ENCODE data around the gene OR2T10.
"Not testable (repeated sequence)": the region's sequence is repeated elsewhere in the genome, so short reads cannot be mapped to it uniquely, and the experiment has no call there.

OR2T10 gene

DNA sequence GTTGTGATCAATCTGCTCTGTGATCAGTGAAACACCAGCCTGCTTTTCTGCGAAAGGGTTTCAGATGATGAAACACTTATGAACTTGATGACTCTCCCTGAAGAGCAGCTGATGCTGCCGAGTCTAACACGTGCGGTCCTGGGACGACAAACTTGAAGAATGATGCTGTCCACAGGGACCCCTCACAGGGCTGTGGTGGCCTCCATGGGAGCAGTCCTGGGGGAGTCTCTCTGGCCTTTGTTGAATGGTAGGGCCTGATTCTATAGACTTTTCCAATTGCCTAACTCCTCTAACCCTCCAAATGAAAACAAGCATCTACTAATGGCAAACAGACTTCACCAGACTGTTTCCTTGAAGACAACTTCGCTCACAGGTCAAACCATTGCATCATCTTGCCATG lies at the start of gene OR2T10:
Gene OR2T10, minus strand, starts transcription at position 112 of the 400 bp plus-strand sequence. CDS start 3,932 bp downstream, outside the sequence.
- no peak for DNase-seq

- DNase-seq: not testable (repeated sequence)
These were observed 47.7 kb upstream of the OR2T10 start, which contains the start of gene OR2T35 for GRCh38 chr1:248645178-248645577. Gene OR2T35 (minus strand): TSS chr1:248645278. CDS start chr1:248639258, 6,020 bp downstream.

- not testable (repeated sequence) for DNase-seq
These were observed 45.6 kb upstream of the OR2T10 start for GRCh38 chr1:248642971-248643651.

DNA sequence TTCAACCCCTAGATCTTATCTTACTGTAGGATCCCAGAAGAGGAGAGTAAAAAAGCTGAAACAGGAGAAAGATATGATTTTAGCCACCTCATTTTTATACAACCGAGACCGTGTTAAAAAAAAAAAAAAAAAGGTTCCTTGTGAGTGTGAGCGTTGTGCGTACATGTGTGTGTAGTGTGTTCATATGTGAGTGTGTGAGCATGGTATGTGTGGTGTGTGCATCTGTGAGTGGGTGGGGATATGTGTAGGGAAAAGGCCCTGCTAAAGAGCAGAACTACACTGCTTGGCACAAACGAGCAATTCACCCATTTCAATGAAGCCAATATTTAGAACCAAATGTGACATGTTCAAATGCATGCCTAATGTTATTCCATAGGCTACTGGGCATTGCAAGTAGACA lies 44.1 kb upstream of the OR2T10 start:
- DNase-seq: not testable (repeated sequence)

DNA sequence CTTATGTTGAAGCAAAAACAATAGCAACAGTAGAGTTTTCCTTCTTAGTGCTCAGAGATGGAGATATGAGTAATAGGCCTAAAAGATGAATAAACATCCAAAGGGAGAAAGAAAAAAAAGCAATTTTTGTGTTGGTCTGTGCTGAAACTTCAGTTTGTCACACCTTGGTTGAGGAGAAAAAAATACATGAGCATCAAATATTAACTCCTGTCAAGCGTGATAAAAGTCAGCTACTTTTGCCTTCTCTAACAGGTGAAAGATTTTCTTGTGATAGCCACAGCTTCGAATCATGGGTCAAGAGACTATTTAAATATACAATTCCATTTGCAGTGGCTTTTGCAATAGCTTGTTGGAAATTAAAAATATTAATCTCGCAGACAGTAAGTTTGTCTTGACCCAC lies 43.4 kb upstream of the OR2T10 start:
- not testable (repeated sequence) for DNase-seq

GRCh38 chr1:248639652-248640051 lies 42.2 kb upstream of the OR2T10 start:
- DNase-seq: not testable (repeated sequence)

GRCh38 chr1:248636612-248637011 lies 39.1 kb upstream of the OR2T10 start:
- DNase-seq: not testable (repeated sequence)

DNA sequence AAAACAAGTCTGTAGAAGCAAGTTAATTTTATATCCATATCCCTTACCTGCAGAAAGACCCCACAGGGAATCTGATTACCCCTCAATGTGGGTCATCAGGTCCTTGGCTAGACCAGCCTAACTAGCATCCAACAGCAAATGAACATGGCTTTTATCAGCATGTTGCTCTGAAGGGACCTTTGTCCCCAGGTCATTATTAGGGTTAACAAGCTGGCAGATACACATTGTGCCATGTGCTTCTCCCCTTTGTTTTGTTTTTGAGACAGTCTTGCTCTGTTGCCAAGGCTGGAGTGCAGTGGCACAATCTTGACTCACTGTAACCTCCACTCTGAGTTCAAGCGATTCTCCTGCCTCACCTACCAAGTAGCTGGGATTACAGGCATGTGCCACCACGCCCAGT lies 37.5 kb upstream of the OR2T10 start, which contains the start of gene OR2T11:
Gene OR2T11, minus strand, starts transcription at position 101 of the 400 bp plus-strand sequence. CDS start 7,963 bp downstream, outside the sequence.
- not testable (repeated sequence) for DNase-seq

- no peak for DNase-seq
These were observed 34.0 kb upstream of the OR2T10 start for GRCh38 chr1:248631354-248632008.

GRCh38 chr1:248630551-248630950 lies 33.1 kb upstream of the OR2T10 start:
- no peak for DNase-seq

GRCh38 chr1:248627971-248628844 lies 30.7 kb upstream of the OR2T10 start:
- no peak for DNase-seq

DNA sequence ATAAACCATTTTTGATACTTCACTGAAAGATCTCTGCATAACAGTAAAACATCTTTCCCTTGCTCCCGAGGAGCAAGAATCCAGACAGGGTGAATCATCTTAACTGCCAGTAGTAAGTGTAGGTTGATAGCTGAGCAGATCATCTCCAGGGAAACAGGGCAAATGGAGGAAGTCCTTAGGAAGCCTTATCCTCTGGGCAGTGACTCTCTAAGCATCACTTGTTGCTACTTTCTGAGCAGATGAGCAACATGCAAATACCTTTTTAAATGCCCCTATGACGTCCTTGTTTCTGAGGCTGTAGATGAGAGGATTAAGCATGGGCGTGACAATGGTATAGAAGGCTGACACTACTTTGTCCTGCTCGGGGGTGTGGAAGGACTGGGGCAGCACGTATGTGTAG lies 28.5 kb upstream of the OR2T10 start:
- no peak for DNase-seq

DNA sequence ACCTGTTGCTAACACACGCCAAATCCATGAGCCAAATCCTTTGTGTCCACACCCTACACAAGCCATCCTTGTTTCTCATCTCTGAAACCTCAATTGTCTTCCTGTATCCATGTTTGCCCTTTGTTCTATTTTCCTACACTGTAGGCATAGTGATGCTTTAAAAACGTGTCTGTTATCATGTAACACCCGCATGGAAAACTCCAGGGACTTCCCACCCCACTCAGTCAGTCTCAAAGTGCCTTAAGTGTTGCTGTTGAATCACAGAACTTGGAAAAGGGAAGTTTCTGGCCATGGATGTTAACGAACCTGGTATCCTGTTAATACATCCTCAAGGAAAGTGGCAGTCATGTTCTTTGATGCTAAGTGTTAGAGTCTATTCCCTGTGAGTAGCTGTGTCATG lies 27.7 kb upstream of the OR2T10 start:
- no peak for DNase-seq

- DNase-seq: no peak
These were observed 25.1 kb upstream of the OR2T10 start for GRCh38 chr1:248622570-248623001.

DNA sequence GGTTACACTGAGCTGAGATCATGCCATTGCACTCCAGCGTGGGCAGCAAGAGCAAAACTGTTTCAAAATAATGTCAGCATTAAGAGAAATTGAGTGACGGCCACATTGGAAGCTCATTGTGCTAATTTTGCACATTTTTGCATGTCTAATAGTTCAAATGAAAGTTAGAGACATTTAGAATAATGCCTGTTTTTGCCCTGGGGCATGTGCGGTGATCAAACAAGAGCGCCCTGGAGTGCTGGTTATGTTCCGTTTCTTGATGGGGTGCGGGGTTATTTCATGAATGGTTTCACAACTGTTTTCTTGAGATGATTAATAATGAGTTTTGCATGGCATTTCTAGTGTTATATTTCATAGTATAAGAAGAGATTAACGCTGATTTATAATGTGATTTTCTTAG lies 24.3 kb upstream of the OR2T10 start:
- DNase-seq: no peak

- peak; percentile 1 for DNase-seq
These were observed 21.4 kb upstream of the OR2T10 start for GRCh38 chr1:248618878-248619277.

DNA sequence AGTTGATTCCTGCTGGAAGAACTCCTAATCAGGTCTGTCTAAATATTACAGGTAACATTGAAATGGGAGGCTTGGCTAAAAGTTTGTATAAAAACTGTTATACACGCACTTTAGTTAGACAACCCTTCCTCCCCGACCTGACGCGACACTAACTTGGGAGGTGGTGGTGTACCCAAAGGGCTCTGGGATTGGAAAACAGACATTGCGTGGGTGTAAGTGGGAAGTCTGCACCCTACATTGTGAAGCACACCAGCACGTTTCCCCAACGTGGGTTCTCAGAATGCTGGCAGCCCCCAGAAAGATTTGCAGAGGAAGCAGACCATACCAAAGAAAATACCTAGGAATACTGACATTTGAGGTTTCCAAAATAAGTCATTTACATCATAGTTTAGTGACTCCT lies 20.6 kb upstream of the OR2T10 start:
- DNase-seq: no peak

- DNase-seq: no peak
These were observed 16.2 kb upstream of the OR2T10 start for GRCh38 chr1:248613742-248614141.

DNA sequence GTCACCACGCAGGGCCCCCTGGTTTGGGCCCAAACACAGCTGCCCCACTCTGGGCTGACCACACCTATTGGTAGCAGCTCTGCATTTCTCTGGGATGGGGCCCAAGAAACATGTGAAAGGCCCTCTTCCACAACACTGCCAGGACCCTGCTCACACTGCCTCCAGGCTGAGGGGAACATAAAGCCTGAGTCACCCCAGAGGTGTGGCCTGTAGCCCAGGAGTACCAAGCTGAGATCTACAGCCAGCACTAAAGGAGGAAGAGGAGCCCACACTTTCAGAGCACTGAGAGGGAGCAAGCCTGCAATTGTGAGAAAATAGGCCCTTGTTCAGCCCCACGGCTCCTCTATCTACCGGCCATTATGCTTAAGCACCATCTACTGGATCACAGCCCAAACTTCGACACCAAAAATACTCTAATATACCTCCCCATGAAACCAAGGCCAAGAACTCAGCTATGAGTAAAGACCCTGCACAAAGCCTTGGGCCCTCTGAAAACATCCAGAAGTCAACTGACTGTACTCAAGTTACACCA lies 14.4 kb upstream of the OR2T10 start:
- no peak for DNase-seq

DNA sequence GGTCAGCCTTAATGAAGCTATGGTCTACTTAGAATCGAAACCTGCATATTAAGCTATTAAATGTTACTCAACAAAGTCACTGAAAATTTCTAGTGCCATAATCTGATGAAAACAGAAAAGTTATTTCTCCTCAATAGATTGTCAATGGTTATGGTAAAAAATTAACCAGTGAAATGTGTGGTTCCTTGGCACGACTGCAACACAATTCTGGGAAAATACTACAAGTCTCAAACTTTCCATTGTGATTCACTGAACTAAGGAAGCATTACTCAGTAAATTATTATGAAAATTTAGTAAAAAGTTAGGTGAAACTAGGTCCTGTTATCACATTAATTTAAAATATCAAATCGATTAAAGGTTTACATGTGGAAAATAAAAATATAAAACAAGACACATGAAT lies 12.8 kb upstream of the OR2T10 start:
- DNase-seq: no peak

DNA sequence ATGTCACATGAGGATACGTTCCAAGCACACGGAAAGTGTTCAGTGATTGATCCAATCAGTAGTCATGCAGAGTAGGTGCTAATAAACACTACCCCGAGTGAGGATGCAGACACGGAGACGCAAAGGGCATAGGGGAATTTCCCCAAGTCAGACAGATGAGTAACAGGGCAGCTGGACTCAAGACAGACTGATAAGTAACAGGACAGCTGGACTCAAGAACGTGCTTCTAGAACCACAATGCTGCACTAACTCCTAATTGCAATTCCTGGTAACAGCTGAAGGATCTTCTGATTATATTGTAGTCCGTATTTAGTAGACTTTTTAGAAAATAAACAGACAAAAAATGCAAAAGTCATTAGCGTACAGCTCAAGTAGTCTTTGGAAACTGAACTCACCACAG lies 1.9 kb upstream of the OR2T10 start:
- DNase-seq: no peak

DNA sequence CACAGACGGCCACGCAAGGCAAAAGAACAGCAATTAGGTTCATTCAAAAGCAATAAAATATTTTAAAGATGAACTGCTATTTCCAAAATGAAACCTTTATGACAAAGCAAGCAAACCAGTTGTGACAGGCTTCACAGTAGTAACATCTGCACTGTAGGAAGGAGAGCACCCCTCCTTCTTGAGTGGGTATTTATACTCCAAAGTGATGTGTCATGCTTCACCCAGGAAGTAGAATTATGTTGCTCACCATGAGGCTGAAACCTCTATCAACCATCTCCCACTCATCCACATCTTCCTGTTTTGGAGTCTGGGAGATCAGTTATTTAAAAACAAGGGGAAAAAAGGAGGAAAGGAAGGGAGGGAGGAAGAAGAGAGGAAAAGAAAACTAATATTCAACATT lies 885 bp downstream of the OR2T10 start:
- no peak for DNase-seq

GRCh38 chr1:248593226-248593625 lies 4.3 kb downstream of the OR2T10 start:
- DNase-seq: no peak

Measured in NCI-H526 treated with DMSO at 0.1 percent for 48 hours (cell line).